ENCODE data around the gene ICE1.

DNA sequence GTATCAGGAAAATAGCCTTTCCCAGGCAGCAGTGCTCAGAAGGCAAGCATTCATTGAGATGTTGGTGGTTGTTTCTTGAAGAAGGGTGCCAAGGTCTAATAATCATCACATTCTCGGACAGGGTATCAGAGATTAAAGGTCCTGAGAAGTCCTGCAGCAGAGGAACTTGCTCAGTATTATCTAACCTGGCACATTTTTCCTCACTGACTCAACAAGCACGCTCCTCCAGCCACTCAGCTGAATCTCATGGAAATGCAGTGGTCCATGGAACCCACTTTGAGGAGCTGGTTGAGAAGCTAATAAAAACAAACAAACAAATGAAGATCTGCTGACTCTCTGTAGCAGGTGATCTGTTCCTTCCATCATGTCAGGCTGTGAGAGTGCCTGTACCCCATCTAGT, 35.3 kb upstream of the ICE1 start:
- TF ChIP-seq, protein P1, sequence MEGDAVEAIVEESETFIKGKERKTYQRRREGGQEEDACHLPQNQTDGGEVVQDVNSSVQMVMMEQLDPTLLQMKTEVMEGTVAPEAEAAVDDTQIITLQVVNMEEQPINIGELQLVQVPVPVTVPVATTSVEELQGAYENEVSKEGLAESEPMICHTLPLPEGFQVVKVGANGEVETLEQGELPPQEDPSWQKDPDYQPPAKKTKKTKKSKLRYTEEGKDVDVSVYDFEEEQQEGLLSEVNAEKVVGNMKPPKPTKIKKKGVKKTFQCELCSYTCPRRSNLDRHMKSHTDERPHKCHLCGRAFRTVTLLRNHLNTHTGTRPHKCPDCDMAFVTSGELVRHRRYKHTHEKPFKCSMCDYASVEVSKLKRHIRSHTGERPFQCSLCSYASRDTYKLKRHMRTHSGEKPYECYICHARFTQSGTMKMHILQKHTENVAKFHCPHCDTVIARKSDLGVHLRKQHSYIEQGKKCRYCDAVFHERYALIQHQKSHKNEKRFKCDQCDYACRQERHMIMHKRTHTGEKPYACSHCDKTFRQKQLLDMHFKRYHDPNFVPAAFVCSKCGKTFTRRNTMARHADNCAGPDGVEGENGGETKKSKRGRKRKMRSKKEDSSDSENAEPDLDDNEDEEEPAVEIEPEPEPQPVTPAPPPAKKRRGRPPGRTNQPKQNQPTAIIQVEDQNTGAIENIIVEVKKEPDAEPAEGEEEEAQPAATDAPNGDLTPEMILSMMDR (IDR thresholded peaks at IDR 0.05): no peak
- TF ChIP-seq POLR2A (IDR thresholded peaks at IDR 0.05): no peak

All from testis (tissue), 2 donors.